HG02885 (cell line): ENCODE measurements around the gene INS.

Experiments used
- ATAC-seq: cut with Tn5 transposase; IDR thresholded peaks from one replicate; pipeline ENCODE4 v1.9.1; 2021; ENCODE audit warnings: mild to moderate bottlenecking; ENCODE audit not compliant: unreplicated experiment, poor library complexity

INS gene

DNA sequence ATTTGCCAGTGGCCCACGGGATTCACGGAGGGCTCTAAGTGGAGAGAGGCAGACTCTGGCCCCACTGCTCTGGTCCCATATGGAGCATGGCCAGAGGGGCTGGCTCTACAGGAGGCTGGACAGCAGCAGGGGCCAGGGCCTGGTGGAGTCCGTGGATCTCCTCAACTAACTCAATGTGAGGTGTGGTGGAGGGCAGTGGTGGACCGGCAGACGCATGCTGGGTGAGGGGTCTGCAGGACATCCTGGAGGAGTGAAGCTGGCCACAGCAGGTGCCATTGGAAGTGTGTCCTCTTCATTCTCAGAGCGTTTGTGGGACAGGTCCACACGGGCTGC, 37.4 kb downstream of the INS start:
- ATAC-seq = no peak

GRCh38 chr11:2122907-2123627, 37.9 kb downstream of the INS start:
- no peak for ATAC-seq

DNA sequence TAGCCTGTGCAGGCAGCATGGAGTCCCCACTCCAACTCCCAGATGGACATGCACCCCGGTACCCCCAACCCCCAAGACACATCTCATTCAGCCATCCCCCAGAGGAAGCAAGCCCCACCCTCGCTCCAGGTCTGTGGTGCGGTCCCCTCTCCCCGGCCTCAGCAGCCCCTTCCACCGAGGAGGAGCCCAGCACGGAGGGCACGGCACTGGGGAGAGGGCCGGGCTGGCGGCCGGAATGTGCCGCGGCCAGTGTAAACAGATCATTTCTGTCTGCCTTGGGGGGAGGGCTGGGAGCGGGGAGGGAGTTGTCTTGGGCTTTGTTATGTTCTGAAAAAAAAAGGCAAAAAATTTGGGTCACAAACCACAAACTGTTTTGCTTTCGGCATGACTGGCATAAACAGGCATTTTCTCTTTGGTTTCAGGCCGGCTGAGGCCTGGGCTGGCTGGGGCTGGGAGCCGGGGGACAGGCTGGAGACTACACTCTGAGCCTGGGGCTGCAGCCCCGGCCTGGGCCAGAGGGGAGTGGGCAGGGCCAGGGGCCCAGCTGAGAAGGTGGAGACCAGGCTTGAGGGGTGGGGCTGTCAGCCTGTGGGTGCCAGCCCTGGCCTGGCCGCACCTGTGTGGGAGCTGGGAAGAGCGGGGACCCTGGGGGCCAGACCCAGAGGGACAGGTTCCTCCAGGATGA, 38.6 kb downstream of the INS start:
- ATAC-seq = no peak

DNA sequence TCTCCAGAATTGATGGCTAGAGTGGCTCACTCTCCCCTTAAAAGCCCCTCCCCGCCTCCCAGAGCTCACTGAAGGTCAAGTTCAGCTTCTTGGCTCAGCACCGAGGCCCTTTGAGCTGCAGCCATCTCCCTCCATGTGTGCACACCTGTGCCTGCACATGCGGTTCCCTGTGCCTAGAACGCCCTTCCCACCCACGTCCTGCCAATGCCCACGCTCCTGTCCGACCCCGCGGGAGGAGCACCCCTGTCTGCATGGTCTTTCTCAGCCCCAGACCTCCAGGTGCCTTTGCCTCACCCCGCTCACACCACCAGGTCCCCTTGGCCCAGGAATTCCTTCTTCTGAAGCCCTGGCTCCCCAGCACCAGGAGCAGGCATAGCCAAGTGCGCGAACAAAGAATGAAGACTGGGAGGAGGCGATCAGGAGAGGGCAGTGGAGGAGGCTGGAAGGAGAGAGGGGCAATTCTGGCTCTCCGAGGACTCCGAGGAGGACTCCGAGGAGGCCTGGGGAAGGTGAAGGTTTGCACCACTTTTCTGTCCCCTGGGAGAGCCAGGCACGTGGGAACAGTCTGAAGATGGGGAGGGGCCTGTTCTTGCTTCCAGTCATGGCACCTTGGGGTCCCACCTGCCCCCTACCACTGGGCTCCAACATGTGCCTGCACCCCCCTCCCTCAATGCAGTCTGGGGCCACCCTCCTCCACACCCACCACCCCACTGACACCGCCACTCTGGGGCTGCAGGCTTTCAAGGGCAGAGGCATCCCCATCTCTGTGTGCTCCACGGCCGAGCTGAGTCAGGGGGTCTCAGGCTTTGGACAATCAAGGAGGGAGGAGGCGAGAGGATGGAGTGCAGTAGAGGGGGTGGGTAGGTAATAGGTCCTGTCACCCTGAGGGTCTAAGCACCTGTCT, 39.5 kb downstream of the INS start:
- no peak for ATAC-seq

DNA sequence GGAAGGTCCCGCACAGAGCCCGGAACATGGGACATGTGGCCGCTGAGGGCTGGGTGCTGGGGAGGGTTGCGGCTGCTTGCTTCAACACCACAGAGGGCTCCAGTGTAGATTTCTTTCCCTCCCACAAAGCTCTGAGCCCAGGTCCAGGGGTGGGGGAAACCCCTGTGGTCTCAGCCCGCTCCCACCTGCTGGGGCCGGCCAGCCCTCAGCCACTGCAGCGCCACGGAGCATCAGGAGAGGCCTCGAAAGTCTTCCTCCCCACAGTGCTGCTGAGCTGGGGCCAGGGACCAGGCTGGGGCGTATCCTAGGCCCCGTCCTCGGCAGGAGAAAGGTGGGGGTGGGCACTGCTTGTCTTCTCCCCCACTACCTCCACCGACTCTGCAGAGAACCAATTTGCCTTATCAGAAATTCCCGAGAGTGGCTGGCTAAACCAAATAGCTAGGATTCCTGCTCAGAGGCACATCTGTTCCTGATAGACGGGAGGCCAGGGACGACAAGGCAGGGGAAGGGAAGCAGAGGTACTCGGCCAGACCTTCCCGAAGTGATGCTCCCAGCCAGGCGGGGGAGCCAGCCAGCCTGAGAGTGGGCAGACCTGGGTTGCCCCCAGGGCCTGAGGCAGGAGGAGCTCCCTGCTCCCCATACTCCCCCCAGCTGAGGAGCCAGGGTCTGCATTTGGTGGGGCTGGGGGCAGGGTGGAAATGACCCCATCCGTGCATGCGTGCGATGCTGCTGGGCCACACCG, 40.5 kb downstream of the INS start:
- ATAC-seq = no peak

DNA sequence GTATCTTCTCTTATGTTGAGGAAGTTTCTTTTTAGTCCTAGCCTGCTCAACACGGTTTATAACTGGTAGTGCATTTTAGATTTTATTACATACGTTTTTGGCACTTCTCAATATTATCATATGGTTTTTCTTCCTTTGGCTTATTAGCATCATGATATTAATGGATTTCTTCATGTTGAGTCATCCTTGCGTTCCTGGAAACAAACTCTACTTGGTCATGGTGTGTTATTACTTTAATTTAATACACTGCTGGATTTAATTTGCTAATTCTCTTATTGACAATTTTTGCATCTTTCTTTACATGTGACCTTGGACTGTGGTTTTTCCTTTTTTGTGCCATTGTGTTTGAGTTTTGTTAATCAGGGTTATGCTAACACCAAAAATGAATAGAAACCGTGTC, 42.3 kb downstream of the INS start:
- no peak for ATAC-seq

DNA sequence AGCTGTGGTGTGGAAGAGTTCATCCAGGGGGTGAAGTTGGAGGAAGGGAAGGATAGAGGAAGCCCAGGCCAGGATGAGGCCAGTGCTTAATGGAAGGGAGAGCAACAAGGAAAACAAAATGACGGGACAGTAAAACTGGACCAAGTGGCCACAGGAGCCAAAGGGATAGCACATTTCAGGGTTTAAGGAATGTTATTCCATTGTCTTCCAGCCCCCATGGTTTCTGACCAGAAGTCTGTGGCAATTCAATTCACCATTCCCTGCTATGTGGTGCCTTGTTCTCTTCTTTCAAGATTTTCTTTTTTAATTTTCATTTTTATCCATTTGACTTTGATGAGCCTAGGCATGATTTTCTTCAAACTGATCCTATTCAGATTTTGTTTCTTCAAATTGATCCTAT, 44.3 kb downstream of the INS start:
- ATAC-seq = no peak

- no peak for ATAC-seq
Measured at GRCh38 chr11:2115308-2115707, 45.7 kb downstream of the INS start.

DNA sequence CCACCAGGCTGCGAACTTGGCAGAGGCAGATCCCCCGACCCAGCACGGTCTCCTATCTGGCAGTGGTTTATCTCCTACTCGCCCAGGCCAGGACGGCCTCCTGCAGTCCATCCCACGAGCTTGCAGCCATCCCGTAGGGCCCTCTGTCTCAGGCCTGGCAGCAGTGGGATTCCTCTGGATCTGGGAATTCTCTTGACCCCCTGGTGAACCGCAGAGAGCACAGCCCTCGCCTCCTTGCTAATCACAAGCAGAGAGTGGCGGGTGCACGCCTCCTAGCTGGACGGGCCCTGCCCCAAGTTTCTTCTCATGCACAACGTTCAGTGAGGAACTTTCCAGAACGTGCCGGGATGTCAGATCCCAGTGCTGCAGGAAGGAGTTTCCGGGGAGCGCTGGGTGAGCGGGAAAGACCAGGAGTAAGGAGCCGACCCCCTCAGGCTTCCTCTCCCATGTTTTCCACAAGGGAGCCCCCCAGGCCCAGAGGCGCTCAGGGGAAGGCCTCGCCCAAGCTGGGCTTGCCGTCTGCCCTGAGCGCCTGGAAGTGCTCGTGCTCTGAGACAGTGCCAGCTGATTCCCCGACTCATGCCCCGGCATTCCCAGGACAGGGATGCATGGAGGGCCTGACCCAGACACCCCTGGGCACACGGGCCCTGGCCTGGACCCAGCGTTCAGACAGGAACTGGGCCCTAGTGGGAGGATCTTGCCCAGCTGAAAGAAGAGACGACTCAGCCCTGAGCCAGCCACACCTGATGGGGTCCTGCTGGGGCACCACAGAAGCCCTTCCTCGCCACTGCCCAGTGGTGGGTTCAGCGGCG, 46.4 kb downstream of the INS start:
- ATAC-seq = no peak

GRCh38 chr11:2113776-2114175, 47.2 kb downstream of the INS start:
- ATAC-seq = no peak

DNA sequence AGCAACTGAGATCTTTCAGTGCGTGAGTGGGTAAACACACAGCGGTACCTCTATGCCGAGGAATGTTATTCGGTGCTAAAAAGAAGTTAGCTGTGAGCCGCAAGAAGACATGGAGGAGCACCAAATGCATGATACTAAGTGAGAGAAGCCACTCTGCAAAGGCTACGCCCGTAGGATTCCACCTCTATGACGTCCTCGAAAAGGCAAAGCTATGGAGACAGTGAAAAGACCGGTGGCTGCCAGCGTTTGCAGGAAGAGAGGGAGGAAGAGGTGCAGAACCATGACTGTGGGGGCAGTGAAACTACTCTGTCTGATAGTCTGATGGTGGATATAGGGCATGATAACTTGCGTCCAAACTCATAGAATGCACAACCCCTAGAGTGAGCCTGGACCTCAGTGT, 50.5 kb downstream of the INS start:
- ATAC-seq = no peak
